ENCODE data around the gene NTN1.
"Not testable (repeated sequence)": the region's sequence is repeated elsewhere in the genome, so short reads cannot be mapped to it uniquely, and the experiment has no call there.

Gene NTN1

GRCh38 chr17:9021158-9021991, at the start of gene NTN1:
NTN1 (plus strand) TSS chr17:9021510; CDS start chr17:9022374, 864 bp downstream.
- no peak for DNase-seq (ENCODE audit: low read depth)

DNA sequence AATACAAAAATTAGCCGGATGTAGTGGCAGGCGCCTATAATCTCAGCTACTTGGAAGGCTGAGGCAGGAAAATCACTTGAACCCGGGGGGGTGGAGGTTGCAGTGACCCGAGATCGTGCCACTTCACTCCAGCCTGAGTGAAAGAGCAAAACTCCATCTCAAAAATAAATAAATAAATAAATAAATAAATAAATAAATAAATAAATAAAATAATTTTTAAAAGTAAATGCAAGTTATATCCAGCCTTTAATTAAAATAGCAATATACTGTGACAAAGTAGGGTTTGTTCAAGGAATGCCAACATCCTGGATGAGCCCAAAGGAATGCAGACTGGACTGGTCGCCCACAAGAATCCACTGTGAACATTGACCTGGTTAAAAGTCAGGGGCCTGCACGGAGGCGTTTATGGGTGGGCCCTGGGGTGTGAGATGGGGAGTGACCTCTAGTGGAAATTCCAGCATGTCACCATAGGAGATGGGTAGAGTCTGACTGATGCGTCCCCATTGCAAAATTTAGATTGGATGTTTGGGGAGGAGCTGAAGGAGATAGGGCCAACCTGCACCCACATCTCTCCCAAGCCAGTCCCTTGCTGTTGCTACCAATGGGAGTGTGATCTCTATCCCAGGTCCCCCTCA, 46.1 kb upstream of the NTN1 start:
- no peak for DNase-seq (ENCODE audit: low read depth)

- DNase-seq (ENCODE audit: low read depth) = no peak
Observed at GRCh38 chr17:8976638-8977037, 44.7 kb upstream of the NTN1 start.

GRCh38 chr17:8979715-8980114, 41.6 kb upstream of the NTN1 start:
- DNase-seq (ENCODE audit: low read depth) = no peak

GRCh38 chr17:8981443-8981842, 39.9 kb upstream of the NTN1 start:
- no peak for DNase-seq (ENCODE audit: low read depth)

DNA sequence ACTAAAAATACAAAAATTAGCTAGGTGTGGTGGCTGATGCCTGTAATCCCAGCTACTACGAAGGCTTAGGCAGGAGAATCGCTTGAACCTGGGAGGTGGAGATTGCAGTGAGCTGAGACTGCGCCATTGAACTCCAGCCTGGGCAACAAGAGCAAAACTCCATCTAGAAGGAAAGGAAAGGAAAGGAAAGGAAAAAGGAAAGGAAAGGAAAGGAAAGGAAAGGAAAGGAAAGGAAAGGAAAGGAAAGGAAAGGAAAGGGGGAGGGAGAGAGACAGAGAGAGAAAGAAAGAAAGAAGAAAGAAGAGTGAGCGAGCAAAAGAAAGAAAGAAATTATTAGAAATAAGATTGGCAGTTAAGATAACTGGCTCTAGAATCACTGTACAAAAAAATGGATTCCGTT, 37.1 kb upstream of the NTN1 start:
- DNase-seq (ENCODE audit: low read depth) = not testable (repeated sequence)

- no peak for DNase-seq (ENCODE audit: low read depth)
Observed at GRCh38 chr17:8985054-8985701, 36.1 kb upstream of the NTN1 start.

- DNase-seq (ENCODE audit: low read depth) = no peak
Observed at GRCh38 chr17:8986295-8986694, 35.0 kb upstream of the NTN1 start.

GRCh38 chr17:8988263-8988935, 32.9 kb upstream of the NTN1 start:
- DNase-seq (ENCODE audit: low read depth) = not testable (repeated sequence)

DNA sequence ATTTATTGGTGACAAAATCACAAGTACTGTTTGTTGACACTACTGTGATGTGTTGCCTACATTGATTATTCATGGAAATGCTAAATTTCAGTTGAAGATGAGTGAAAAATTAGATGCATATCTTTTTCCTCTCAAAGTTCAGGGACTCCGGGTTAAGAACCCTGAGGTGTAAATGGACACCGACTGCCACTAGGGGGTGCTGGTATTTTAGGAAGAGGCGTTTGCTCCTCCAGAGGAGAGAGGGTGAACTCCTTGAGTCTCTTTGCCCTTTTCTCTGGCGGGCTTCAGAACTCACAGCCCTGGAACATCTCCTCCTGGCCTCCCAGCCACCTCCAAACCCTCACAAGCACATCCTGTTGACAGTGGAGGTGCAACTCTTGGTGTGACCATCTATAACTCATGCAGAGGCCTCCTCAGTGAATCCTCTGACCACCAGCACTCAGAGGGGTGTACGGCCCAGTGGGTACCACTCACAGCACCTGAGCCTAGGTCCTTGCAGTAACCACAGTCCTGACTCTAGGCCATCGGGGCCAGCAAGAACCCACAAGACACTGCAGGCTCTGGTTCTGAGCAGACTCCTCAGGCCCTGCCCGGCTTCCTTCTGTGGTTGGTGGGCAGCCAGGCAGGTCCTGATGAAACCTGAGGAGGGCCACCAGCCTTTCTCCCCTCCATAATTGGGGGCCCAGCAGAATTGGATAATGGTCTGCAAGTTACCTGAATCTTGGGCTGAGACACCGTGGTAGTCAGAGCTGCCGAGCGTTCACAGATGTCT, 29.6 kb upstream of the NTN1 start:
- peak; percentile 11 for DNase-seq (ENCODE audit: low read depth)

GRCh38 chr17:8994319-8994718, 27.0 kb upstream of the NTN1 start:
- no peak for DNase-seq (ENCODE audit: low read depth)

DNA sequence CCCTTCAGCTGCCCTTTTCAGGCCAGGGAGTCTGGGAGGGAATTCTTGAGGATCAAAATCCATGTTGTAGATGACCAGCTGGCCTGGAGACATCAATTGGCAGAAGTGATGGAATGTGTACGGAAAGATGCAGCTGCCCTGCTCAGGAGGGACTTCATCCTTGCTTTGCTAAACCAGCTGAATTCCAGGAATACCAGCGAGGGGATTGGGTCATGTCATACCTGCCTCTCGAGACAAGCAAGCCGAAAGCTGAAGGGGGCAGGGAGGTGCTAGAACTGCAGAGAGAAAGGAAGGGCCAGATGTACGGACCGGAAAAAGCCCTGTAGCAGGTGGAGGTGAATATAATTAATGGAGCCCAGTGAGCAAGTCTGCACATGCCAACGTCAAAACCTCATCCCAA, 25.6 kb upstream of the NTN1 start:
- no peak for DNase-seq (ENCODE audit: low read depth)

DNA sequence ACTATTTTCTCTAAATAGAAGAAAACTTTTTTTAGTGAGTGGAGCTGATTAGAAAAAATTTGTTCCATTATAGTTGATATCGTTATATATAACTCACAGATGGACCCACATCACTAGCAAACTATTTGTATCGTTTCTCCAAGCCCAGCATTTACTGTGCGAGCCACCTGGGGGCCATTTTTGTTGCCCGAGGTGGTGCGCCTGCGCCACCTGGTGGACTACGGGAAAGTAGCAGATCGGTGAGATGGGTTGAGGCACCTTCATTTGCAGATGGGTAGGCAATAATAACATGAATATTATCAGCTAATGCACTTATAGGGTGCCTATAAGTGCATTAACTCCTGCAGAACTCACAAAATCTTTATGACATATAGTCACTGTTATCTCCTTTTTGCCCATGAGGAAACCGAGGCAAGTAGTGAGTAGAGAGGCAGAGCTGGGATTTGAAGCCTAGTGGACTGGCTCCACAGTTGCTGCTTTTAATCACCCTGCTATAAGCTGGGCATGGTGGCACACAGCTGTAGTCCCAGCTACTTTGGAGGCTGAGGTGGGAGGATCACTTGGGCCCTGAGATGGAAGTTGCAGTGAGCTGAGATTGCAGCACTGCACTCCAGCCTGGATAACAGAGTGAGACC, 23.2 kb upstream of the NTN1 start:
- DNase-seq (ENCODE audit: low read depth) = no peak

DNA sequence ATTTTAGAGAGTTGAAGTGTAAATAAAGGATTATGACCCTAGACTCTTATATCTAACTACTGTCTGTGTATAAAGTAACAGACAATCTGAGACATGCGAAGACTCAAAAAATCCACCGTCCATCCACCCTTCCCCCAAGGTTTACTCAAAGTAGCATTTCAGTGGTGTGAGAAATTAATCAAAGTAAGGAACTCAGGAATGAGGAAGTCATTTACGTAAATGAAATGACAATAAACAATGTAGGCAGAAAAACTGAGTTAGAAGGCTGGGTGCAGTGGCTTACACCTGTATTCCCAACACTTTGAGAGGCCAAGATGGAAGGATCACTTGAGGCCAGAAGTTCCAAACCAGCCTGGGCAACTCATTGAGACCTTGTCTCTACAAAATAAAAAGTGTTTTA, 19.8 kb upstream of the NTN1 start:
- DNase-seq (ENCODE audit: low read depth) = no peak

GRCh38 chr17:9002227-9002605, 19.1 kb upstream of the NTN1 start:
- no peak for DNase-seq (ENCODE audit: low read depth)

DNA sequence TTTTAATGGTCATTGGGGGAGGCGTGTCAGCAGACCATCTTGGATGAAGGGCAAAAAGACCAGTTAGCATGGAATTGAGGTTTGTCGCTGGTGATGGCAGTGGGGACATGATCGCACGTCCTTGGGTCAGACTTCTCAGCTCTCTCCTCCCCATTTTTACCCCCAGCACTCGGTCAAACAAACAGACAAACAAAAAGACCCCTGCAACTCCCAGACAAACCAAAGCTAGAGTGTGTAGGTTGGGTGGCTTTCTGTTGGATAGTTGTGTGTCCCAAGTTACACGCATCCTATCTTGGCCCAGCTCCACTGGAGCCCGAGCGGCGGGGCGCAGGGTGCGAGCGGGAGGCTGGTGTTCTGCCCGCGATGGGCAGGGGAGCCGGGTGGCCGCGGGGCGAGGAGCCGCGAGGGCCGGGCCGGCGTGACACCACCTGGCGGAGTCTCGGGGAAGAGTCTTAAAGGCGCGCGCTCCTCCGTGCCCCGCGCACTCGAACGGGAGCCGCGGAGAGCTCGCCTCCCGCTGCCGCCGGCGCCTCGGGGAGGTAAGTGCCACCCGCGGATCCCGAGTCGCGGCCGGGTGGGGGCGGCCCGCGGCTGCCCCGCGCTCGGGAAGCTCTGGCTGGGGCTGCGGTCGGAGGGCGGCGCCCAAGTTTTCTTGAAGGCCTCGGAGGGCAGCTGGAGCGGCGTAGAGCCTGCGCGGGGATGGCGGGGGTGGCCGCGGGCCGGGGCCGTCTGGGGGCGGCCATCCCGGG, 18.5 kb upstream of the NTN1 start:
- no peak for DNase-seq (ENCODE audit: low read depth)

GRCh38 chr17:9003355-9004131, 17.8 kb upstream of the NTN1 start:
- no peak for DNase-seq (ENCODE audit: low read depth)

DNA sequence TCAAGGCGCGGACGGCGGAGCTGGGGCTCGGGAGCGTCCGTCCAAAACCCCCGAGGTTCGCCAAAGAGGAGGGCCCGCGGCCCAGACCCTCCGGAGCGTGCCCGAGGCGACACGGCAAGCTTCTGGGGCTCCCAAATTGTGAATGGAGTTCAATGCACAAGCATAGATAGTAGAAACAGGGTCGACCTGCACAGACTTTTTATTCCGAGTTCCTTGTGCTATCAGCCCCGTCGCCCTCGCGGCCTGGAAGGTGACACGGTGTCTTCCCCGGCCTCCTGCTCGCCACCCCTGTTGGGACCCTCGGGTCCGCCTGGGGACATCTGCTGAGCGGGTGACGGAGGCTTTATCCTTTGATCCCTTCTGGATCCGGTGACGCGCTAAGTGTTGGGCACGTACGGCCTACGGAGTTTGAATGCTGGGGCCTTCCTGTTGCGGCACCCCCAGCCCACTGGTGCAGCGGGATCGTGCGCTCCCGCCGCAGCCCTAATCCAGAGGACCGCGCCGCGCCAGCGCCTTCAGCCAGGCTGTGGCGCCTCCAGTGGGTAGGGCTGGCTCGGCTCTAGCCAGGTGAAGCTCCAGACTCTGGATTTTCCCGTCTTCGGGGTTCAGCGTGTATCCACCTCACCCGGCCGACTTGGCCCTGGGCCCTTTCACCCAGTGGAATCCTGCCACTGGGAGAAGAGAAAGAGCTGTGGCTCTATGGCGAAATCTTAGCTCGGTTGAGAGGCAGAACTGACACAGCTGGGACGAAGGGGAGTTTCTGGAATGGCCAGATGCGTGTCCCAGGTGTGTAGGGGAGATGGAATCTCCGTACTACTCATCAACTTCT, 17.0 kb upstream of the NTN1 start:
- DNase-seq (ENCODE audit: low read depth) = no peak

DNA sequence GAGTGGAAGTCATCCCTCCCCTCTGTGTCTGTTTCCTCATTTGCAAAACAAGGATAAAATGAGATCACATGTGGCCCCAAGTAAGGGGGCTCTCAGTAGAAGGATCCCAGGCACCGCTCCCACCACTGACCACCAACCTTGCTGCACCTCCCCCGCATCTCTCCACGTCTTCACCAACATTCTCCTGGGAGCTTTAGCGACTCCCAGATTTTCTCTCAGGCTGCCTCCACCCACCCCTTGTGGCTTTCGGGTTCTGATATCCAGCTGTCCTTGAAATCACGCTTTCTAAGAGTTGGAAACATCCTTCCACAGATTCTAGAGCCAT, 16.4 kb upstream of the NTN1 start:
- no peak for DNase-seq (ENCODE audit: low read depth)

All from GM04503 (cell line).